ENCODE data around the gene ATP6V1B1.

- no peak for TF ChIP-seq CTCF (IDR thresholded peaks at IDR 0.05; ENCODE audit: low read depth, low read length, poor library complexity, severe bottlenecking)
- no peak for TF ChIP-seq EZH2phosphoT487 (IDR thresholded peaks at IDR 0.05; ENCODE audit: borderline replicate concordance, low read length)
Measured at GRCh38 chr2:70898363-70899240, 37.1 kb upstream of the ATP6V1B1 start.

All from DOHH2 (cell line).